HG02970 (cell line): ENCODE data around the gene TCN2.
"Not testable (repeated sequence)": the region's sequence is repeated elsewhere in the genome, so short reads cannot be mapped to it uniquely, and the experiment has no call there.

Experiments
- ATAC-seq: cut with Tn5 transposase; IDR thresholded peaks from one replicate; pipeline ENCODE4 v1.9.1; 2021; ENCODE audit warnings: mild to moderate bottlenecking, moderate library complexity, moderate number of reproducible peaks; ENCODE audit not compliant: unreplicated experiment, low FRiP score

Gene TCN2

DNA sequence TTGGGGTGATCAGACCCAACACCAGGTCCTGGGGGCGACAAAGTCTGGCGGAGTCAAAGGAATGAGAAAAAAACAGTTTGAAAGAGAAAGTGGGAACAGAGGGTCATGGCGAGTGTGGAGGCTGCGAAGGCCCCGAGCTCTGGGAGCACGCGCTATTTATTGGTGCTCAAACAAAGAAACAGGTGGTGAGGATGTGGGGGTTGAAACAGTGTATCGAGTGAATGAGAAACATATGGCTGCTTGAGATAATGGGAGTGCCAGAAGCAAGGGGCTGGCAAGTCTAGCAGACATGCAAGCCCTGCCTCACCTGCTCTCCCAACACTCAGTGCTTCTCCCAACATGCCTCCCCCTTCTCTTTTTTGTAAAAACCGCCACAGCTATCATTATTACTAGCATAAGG lies 68.5 kb downstream of the TCN2 start:
- no peak for ATAC-seq

DNA sequence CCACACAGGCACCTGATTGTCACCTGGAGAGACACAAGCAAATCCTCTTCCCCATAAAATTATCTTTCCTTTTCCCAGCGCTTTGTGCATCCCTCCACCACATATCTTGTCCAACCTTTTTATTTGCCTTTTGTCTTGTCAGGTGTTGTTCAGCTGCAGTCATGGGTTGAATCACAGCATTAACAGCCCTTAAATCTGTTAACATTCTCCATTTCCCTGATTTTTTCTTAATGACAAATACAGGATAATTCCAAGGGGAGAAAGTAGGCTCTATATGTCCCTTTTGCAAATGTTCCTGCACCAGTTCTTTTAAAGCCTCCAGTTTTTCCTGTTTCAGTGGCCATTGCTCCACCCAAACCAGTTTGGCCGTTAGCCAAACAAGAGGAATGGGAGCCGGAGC lies 69.6 kb downstream of the TCN2 start:
- not testable (repeated sequence) for ATAC-seq
